Neuron (in vitro differentiated cells): ENCODE measurements around the gene WIF1.

Experiments used
- H2AFZ ChIP-seq: one replicate; pipeline ENCODE4 v1.6.1; 2013; ENCODE audit warnings: low read depth, mild to moderate bottlenecking, inconsistent platforms, low read length, moderate library complexity
- H3K27me3 ChIP-seq: one replicate; pipeline ENCODE4 v1.6.1; 2013; ENCODE audit warnings: low read length; ENCODE audit not compliant: insufficient read depth
- H3K36me3 ChIP-seq: one replicate; pipeline ENCODE4 v1.6.1; 2013; ENCODE audit warnings: low read length; ENCODE audit not compliant: insufficient read depth
- H3K4me1 ChIP-seq: one replicate; pipeline ENCODE4 v1.6.1; 2013; ENCODE audit warnings: low read length; ENCODE audit not compliant: insufficient read depth
- H3K4me3 ChIP-seq: 2 replicates; pipeline ENCODE4 v1.5.1; 2013; ENCODE audit warnings: mild to moderate bottlenecking, low read length, moderate library complexity
- H3K9me3 ChIP-seq: one replicate; pipeline ENCODE4 v1.6.1; 2013; ENCODE audit warnings: low read length

WIF1 gene

DNA sequence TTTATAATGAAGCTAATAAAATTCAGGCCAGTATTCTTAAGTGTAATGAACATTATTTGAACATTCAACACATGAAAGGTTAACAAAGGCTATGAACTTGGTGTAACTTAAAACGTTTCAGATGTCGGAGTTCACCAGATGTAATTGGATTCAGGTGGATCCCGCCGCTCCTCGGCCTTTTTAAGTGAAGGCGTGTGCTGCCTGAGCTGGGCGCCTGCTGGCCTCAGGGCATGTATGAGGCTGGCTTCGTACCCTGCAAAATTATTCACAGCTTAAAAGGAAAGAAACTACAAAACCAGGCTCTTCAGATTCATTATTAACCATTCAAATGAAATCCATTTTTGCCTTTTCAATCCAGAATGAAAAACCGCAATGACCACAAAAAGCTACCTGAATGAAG is 69.9 kb downstream of the WIF1 start:
- Histone ChIP-seq H3K36me3 (no peaks in the 10 kb centered on the region), H3K27me3 (no peaks in the 10 kb centered on the region), H3K4me3 (no peak overlapping the region), H3K4me1 (no peaks in the 10 kb centered on the region), H3K9me3 (no peaks in the 10 kb centered on the region), H2AFZ (no peak overlapping the region)

DNA sequence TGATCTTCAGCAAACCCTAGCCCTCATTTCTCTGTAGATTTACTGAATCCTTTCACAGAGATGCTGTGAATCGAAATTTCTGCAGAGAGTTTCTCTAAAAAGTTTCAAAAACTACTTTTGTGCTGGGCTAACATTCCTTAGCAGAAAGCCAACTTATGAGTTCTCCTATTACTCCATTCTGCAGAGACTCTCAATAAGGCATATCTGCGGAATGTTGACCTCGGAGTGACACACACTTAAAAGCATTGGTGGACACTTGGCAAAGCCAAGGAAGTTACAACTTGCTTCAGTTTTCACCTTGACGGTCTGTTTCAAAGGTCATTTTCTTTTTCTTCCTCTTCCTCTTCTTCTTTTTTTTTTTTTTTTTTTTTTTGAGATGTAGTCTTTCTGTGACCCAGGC is 75.8 kb downstream of the WIF1 start:
- no peaks in the 10 kb centered on the region for H3K27me3 ChIP-seq

DNA sequence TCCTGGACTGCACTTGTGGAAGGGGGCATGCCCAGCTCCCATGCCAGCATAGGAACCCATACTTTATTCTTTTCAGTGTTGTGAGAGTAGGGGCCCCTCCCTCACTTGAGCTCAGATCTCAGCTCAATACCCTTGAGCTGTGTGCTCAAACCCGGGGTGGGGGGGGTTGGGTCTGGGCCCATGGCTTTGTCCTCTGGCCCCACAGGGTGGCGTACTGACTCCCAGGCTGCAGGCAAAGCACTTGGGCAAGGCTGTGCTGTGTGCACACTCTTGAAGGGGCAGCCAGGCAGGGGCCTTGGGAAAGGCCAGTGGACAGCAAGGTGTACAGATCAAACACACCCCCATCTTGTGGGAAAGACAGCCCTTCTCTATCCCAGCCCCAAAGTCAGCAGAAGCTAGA is 81.8 kb downstream of the WIF1 start:
- Histone ChIP-seq H3K4me3 (no peak overlapping the region), H2AFZ (no peak overlapping the region), H3K9me3 (no peaks in the 10 kb centered on the region), H3K36me3 (no peaks in the 10 kb centered on the region), H3K27me3 (no peaks in the 10 kb centered on the region), H3K4me1 (no peaks in the 10 kb centered on the region)

More for the DNA sequence above, 75.8 kb downstream of the WIF1 start:
- H3K4me1 ChIP-seq: no peaks in the 10 kb centered on the region
- no peaks in the 10 kb centered on the region for H3K36me3 ChIP-seq
- no peaks in the 10 kb centered on the region for H3K9me3 ChIP-seq
- H2AFZ ChIP-seq: no peak overlapping the region
- no peak overlapping the region for H3K4me3 ChIP-seq

DNA sequence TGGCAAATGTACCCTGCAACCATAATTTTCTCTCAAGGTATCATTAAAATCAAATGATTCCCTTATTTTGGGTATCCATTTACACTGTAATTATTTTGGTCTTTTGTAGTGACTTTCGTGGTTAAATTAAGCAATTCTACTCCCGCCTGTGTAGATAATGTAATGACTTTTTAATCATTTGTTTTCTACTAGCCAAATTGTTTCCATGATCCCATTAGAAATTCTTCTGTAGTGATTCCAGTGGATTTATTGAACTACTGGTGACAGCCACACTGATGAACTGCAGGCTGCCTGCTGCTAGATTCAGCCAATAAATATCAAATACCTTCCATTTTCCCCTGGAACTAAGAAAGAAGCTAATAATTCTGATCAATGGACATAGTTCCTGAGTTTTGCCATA is 96.0 kb downstream of the WIF1 start:
- Histone ChIP-seq H3K4me1 (no peaks in the 10 kb centered on the region), H3K27me3 (no peaks in the 10 kb centered on the region), H3K9me3 (no peaks in the 10 kb centered on the region), H3K36me3 (no peaks in the 10 kb centered on the region), H3K4me3 (no peak overlapping the region), H2AFZ (no peak overlapping the region)

DNA sequence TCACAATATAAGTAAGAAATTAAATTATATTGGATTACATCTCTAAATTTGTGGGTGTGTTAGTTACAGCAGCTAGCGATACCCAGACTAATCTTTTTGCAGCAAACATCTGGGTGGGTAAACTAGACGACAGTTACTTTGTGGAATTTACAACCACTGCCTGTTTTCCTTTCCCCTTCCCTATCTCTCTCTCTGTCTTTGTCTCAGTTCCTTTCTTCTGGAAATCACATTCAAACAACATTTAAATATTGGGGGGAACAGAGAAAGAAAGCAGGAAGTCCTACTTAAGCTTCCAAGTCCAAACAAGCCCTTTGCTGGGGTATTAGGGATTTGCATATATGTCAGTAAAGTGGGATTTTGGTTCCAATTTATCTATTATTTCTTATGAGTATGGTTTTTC is 97.6 kb downstream of the WIF1 start:
- H3K9me3 ChIP-seq: no peaks in the 10 kb centered on the region
- H2AFZ ChIP-seq: no peak overlapping the region
- no peaks in the 10 kb centered on the region for H3K36me3 ChIP-seq
- H3K4me1 ChIP-seq: no peaks in the 10 kb centered on the region
- H3K4me3 ChIP-seq: no peak overlapping the region
- no peaks in the 10 kb centered on the region for H3K27me3 ChIP-seq

DNA sequence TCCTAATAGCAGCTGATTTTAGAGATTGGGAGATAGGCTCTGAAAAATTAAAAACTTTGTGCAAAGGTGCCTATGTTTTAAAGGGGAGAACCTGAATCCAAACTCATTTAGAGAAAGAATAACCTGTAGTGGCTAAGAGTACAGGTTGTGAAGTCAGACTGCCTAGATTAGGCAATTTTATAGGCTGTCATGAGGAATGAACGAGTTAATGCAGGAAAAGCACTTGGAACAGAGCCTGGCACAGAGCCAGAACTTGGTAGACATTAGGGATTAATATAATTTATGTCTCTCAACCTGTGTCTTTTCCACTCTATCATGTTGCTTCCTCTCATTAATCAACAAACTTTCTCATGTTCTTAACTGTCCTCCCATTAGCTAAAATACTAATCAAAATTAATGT is 98.1 kb downstream of the WIF1 start:
- Histone ChIP-seq H3K36me3 (no peaks in the 10 kb centered on the region), H3K9me3 (no peaks in the 10 kb centered on the region), H3K4me1 (no peaks in the 10 kb centered on the region), H3K27me3 (no peaks in the 10 kb centered on the region), H3K4me3 (no peak overlapping the region), H2AFZ (no peak overlapping the region)

DNA sequence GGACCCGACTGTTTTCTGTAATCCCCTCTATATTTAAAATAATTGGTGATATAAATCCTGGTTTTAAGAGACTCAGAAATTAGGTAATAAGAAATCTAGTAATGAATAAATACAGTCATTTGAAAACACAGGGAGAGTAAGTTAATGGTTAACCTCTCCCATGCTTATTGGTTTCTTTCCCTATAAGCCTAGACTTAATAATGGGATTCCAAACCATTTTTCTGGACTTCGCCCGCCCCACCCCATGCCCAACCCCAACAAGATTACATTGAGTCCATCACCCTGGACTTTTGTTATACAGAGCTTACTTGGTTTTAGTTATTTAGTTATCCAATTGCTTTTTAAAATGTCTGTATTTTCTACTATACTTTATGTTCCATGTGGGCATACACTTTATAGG is 98.7 kb downstream of the WIF1 start:
- no peak overlapping the region for H3K4me3 ChIP-seq
- H3K9me3 ChIP-seq: no peaks in the 10 kb centered on the region
- no peak overlapping the region for H2AFZ ChIP-seq
- H3K36me3 ChIP-seq: no peaks in the 10 kb centered on the region
- H3K4me1 ChIP-seq: no peaks in the 10 kb centered on the region
- H3K27me3 ChIP-seq: no peaks in the 10 kb centered on the region

DNA sequence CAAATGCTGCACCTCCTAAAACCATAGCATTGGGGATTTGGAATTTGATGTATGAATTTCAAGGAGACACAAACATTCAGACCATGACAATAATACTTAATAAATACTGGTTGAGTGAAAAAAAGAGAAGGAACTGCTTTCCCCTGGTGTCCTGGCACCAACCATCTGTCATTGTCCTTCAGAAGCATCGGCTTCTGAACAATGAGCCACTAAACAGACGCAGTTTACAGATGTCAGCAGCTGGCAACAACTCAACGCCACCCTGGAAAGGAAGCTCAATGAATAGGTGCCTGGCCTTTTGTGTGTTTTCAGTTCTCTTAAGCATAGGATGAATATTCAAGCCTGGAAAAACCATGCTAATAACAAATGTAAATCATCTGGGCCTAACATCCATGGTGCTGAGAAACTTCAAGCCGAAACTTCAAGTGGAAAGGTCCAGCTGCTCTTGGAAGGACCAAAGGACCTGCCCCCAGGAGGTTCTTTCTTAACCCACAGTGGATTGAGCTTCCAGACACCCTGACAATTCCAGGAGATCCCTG is 101.3 kb downstream of the WIF1 start:
- Histone ChIP-seq H3K36me3 (no peaks in the 10 kb centered on the region), H2AFZ (no peak overlapping the region), H3K27me3 (no peaks in the 10 kb centered on the region), H3K4me1 (no peaks in the 10 kb centered on the region), H3K4me3 (no peak overlapping the region), H3K9me3 (no peaks in the 10 kb centered on the region)

DNA sequence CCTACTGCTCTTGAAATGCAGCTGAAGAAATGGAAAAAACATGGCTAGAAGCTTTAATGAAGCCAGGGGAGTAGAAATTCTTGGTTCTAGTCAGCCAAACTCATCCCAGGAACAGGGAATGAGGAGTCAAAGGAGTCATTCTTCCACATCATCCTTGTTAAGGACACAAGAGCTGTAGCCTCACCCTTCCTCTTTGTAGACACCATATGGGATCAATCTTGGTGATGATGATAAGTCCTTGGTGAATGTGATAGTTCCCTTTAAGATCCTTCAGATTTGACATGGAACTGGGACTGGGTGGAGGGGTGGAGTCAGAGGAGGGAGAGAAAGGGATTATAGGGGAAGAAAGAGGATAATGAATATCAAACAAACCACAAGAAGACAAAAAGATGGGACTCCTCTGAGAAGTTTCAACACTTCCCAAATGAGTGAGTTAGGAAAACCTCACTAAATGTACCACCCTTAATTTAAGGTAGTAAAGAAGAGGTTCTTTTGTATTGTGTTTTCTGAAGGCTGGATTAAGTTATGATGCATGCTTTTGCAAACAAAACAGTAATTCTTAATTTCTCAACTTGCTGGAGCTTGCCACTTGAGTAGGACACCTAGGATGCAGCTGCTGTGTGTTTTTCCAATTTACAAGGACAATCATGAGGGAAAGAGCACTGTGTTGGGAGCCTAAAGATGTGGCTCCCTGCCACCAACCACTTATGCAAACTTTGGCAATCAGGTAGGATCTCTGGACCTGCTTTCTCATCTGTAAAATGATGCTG is 104.0 kb downstream of the WIF1 start:
- Histone ChIP-seq H3K4me1 (no peaks in the 10 kb centered on the region), H3K36me3 (no peaks in the 10 kb centered on the region), H2AFZ (no peak overlapping the region), H3K4me3 (no peak overlapping the region), H3K9me3 (no peaks in the 10 kb centered on the region), H3K27me3 (no peaks in the 10 kb centered on the region)

DNA sequence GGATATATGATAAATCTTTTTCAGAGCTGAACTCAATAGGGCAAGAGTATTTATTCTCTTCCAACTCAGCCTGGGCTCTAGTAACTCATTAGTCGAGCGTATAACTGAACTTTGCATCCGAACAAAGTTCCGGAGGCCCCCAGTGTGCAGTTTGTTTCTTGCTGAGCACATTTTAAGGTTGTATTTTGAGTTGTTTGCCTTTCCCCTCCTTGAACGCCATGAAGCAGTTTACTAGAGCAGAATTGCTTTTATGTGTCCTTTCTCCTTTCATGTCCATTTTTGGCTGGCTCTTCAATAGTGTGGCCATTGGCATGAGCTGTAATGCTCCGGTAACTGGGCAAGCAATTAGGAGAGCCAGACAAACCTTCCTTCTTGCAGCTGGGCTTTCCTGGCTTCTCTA is 105.3 kb downstream of the WIF1 start:
- H3K4me1 ChIP-seq: no peaks in the 10 kb centered on the region
- no peak overlapping the region for H3K4me3 ChIP-seq
- H3K9me3 ChIP-seq: no peaks in the 10 kb centered on the region

DNA sequence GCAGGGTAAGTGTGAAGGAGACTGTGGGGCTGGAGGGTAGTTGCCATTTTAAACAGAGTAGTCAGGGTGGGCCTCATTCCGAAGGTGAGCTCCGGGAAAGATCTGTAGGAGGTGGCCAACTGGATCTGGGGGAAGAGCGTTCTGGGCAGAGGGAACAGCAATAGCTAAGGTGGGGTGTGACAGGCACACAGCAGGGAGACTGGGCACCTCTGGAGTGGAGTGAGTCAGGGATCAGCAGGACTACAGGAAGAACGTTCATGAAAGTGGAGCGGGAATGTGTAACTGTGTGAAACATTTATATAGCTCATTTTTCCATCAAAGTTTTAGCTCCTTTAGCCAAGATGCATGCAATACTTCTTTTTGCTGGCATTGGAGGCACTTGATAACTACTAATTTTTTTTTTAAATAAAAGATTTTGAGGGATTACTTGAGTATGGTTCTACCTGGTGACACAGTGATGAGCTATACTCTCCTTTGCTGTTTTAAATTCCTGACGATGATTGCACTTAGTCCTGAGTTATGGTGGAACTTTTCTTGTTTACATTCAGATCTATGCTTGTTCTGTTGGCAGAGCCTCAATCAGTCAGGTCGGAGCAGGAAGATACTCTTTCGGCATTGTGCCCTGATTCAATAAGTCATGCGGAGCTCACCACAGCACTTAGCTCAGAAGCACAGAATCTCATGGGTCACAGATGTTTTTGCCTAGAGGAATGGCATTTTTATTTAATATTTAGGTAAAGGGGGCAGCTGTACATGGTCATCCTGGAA is 106.4 kb downstream of the WIF1 start:
- no peak overlapping the region for H2AFZ ChIP-seq
- H3K27me3 ChIP-seq: no peaks in the 10 kb centered on the region
- no peak overlapping the region for H3K4me3 ChIP-seq
- no peaks in the 10 kb centered on the region for H3K9me3 ChIP-seq
- H3K4me1 ChIP-seq: no peaks in the 10 kb centered on the region
- H3K36me3 ChIP-seq: no peaks in the 10 kb centered on the region

More for the DNA sequence above, 105.3 kb downstream of the WIF1 start:
- no peak overlapping the region for H2AFZ ChIP-seq
- H3K27me3 ChIP-seq: no peaks in the 10 kb centered on the region
- H3K36me3 ChIP-seq: no peaks in the 10 kb centered on the region

DNA sequence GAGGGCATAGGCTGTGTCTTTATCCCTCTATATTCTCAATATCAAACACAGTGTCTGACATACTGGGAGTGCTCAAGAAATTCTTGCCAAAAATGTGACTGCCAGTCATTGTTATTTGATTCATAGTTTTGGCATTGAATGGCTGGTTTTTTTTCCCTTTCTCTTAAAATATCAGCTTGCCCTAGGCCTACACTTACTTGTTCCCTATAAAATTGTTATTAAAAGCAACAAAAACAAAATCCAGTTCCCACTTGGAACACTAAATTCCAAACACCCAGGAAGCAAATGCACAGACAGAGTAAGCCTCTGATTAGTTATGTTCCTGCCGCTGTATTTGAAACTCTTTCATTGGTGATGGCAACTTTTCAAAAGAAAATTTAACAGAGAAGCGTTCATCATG is 110.7 kb downstream of the WIF1 start:
- H3K9me3 ChIP-seq: no peaks in the 10 kb centered on the region
- no peaks in the 10 kb centered on the region for H3K4me1 ChIP-seq
- no peaks in the 10 kb centered on the region for H3K27me3 ChIP-seq
- H3K4me3 ChIP-seq: no peak overlapping the region
- no peak overlapping the region for H2AFZ ChIP-seq
- no peaks in the 10 kb centered on the region for H3K36me3 ChIP-seq

DNA sequence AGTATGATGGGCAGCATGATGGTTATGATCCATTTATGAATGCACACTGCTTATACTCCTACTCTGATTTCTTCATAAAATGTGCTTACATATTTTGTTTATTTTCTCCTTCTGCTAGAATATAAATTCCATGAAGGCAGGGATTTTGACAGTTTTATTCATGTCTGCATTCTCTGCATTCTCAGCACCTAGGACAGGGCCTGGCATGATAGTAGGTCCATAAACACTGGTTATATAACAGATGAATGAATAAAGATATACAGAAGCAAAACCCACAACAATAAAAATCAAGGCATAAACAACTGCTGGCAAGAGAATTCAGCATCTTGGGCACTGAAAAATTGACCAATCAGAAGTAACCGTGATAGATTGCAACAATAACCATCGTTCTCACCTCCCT is 115.4 kb downstream of the WIF1 start:
- Histone ChIP-seq H3K36me3 (no peaks in the 10 kb centered on the region), H3K27me3 (no peaks in the 10 kb centered on the region), H3K4me3 (no peak overlapping the region), H3K4me1 (no peaks in the 10 kb centered on the region), H3K9me3 (no peaks in the 10 kb centered on the region), H2AFZ (no peak overlapping the region)
